SK-N-MC (cell line): Measurements from ENCODE around the gene MRGPRD.

Experiments
- EZH2 ChIP-seq: fragments of 200-600 bp; sonication (generic); IDR thresholded peaks from one replicate; pipeline ENCODE4 v1.6.1; 2017; ENCODE audit warnings: antibody characterized with exemption
- POLR2AphosphoS5 ChIP-seq: IDR thresholded peaks from 2 replicates; pipeline ENCODE4 v1.6.1; 2012; ENCODE audit warnings: mild to moderate bottlenecking, low read depth, low read length, borderline replicate concordance

GRCh38 chr11:68990995-68991780 lies 10.4 kb upstream of the MRGPRD start:
- TF ChIP-seq POLR2AphosphoS5 = no peak
- no peak for TF ChIP-seq EZH2
